Skeletal muscle cell (primary cell): Measurements from ENCODE around the gene COL20A1.
"Not testable (repeated sequence)": the region's sequence is repeated elsewhere in the genome, so short reads cannot be mapped to it uniquely, and the experiment has no call there.

ENCODE experiments used
- DNase-seq: peaks from one replicate; pipeline ENCODE4 v3.0.0-alpha.2; 2010; ENCODE audit warnings: low read depth
- H3K4me3 ChIP-seq: 2 replicates; pipeline ENCODE4 v1.5.1; 2011; ENCODE audit warnings: low read depth, mild to moderate bottlenecking, control low read depth, low read length, moderate library complexity

The COL20A1 gene

GRCh38 chr20:63326314-63327230 lies 33.6 kb downstream of the COL20A1 start:
- no peak for DNase-seq
- H3K4me3 ChIP-seq = no peak overlapping the region

GRCh38 chr20:63327231-63327745 lies 34.3 kb downstream of the COL20A1 start:
- no peak for DNase-seq
- H3K4me3 ChIP-seq = no peak overlapping the region

DNA sequence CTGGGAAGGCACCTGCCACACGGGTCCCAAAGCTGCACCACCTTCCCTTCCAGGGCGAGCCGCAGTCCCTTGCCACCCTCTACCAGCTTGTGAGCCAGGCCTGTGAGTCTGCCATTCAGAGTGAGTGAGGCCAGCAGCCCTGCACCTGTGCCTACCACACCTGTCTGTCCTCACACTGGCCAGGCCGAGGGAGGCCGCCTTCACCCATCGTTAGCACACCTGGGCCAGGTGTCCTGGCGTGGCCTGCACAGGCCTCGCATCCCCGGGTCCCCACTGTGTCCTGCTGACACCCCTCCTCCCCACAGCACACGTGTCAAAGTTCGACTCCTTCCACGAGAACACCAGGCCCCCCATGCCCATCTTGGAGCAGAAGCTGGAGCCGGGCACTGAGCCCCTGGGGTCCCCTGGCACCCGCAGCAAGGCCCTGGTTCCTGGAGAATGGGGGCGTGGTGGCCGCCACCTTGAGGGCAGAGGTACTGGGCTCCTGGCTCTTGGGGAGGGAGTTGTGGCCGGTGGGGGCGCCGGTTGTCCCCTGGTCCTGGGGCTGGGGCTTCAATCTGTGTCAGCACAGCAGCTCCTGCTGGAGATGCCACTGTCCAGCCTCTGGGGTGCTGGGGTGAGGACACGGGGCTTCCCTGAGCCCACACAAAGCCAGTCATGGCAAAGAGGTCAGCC lies 35.2 kb downstream of the COL20A1 start:
- no peak overlapping the region for H3K4me3 ChIP-seq
- DNase-seq = no peak

- DNase-seq = no peak
These were observed 35.8 kb downstream of the COL20A1 start for GRCh38 chr20:63328718-63329275.

GRCh38 chr20:63329331-63330083 lies 36.5 kb downstream of the COL20A1 start:
- no peak overlapping the region for H3K4me3 ChIP-seq
- DNase-seq = no peak

More at GRCh38 chr20:63328718-63329275, 35.8 kb downstream of the COL20A1 start:
- no peak overlapping the region for H3K4me3 ChIP-seq

DNA sequence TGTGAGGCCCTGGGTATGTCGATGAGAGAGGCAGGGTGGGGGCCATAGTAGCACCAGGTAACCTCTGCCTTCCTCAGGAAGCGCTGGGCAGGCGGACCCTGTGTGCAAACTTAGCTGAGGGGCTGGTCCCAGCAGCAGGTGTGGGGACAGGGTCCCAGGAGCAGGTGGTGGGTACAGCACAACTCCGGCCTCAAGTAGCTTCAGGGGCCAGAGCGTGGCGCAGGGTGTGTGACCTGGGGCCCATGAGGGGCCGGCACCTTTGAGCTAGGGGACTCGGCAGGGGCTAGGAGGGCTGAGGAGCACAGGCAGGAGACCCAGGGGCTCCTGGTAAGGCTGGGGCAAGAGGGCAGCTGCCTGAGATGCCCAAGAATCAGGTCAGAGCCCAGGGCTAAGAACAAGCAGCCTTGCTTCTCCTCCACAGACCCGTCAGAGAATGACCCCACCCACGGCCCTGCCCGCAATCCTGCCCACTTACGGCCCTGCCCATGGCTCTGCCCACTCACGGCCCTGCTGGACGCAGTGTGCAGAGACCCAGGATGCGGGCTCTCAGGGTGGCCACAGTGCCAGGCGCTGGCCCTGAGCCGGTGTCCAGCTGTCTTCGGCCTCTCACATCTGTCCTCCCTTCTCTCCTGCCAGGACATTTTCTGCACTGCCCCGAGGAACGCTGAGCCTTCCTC lies 37.2 kb downstream of the COL20A1 start:
- DNase-seq = no peak
- no peak overlapping the region for H3K4me3 ChIP-seq

DNA sequence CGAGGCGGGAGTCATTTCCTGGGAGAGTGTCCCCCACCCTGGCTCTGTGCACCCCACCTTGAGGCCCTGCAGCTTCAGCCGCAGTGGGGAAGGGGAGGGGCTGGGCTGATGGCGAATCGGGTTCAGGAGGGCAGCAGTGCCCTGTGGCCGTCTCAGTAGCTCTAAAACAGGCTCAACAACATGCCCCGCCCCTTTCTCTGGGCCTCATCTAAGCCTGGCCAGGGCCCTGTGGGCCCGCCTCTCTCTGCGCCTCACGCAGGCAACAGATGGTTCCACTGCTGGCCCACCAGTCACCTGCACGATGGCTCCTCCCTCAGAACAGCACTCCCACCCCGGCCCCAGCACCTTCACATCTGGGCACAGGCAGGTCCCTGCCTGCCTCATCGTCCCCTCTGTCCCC lies 38.0 kb downstream of the COL20A1 start:
- DNase-seq = no peak

DNA sequence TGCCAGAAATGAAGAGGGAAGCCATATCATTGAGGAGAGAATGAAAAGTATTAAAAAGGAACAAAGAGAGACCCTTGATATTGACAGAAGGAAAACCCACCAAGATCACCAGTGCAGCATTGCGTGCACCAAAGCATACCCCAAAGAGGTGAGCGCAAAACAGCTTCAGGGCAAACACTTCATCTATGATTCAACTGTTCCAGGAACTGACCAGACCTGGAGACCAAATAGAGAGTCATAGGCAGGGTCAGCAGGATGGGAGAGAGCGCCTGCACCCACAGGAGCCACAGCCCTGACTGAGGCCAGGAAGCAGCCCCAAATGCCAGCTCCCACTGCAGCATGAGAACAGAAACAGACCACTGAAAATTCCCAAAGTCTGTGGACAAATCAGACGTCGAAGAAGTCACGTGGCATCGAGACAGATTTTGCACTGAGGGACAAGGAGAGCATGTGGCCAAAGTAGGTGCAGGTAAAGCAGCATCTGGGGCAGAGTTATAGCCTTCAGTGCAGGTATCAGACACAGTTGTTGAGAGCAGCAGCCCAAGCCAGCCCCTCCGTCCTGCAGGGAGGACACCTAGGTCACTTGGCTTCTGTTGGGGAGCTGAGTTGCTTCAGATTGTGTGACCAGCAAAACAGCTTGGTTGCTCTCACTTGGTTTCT lies 38.9 kb downstream of the COL20A1 start:
- H3K4me3 ChIP-seq = no peak overlapping the region
- no peak for DNase-seq

More for the DNA sequence above, 38.0 kb downstream of the COL20A1 start:
- H3K4me3 ChIP-seq = no peak overlapping the region

- no peak overlapping the region for H3K4me3 ChIP-seq
- DNase-seq = no peak
These were observed 39.7 kb downstream of the COL20A1 start for GRCh38 chr20:63332488-63333240.

DNA sequence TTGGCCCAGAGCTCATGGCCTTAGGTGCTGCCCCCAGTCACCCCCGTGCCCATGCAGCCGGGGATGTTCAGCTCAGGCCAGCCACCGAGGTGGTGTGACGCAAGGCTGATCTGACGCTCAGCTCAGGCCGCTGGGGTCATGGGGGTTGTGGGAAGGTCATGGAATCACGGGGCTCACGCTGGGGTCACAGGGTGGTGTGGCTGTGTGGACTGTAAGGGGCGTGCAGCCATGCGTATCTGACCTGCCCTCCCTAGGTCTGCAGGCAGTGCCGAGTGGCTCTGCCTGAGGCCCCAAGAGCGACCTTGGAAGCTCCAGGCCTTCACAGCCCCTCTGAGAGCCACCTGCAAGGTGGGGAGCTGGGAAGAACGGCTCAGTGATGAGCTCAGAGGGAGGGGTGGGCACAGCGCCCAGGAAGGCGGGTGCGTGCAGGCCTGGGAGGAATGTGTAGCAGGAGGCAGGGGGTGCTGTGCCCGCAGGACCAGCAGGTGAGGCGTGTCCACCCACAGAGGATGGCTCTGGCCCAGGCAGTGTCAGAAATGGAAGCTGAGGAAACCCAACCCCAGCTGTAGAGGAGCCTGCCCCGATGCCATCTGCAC lies 40.4 kb downstream of the COL20A1 start:
- H3K4me3 ChIP-seq = no peak overlapping the region
- no peak for DNase-seq

GRCh38 chr20:63334356-63334755 lies 41.4 kb downstream of the COL20A1 start:
- no peak for DNase-seq
- H3K4me3 ChIP-seq = no peak overlapping the region

- DNase-seq, H3K4me3 ChIP-seq: not testable (repeated sequence)
These were observed 42.1 kb downstream of the COL20A1 start for GRCh38 chr20:63335060-63335459.

- H3K4me3 ChIP-seq = no peak overlapping the region
- DNase-seq = no peak
These were observed 42.7 kb downstream of the COL20A1 start for GRCh38 chr20:63335711-63336110.

DNA sequence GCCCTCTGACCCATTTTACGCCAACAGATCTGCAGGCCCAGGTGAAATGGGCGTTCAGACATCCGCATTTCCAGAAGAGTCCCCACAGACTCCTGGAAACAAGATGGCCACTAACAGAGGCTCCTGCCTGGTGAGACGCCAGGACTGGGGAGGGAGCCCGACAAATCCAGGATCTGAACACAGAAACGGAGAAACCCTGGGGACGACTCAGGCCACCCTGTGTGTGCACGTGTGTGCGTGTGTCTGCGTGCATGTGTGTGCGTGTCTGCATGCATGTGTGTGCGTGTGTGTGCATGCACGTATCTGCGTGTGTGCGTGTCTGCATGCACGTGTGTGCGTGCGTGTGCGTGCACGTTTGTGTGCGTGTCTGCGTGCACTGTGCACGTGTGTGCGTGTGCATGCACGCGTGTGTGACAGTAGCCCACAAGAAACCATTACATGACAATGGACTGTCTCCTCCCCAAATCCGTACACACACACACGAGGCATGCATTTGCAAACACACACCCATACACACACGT lies 43.3 kb downstream of the COL20A1 start:
- DNase-seq = no peak

DNA sequence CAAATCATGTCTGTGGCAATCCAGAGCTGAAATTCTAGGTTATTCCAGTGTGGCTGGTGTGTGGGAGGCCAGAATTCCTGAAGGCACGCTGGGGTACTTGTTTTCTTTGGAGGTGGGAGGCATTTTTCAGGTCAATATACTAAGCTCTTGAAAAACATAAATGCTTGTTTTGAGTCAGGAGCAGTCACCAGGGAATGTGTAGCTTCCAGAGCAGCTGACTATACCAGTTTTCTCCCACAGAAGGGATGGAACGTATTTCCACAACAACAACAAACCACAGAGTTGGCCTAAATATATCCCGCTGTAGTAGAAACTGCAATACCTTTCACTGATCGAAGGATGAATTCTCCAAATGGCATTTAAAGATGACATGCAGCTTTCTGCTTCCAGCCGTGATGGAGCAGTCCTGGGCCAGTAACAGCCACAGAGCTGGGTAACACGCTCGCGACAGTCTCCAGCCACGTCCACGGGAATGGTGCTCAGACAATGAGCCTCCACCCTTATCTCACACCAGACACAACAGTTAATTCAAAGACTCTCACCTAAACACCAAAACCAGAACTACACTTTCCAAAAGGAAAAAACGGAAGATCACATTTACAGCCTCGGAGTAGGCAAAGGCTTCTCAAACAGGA lies 44.9 kb downstream of the COL20A1 start:
- DNase-seq = no peak

More for the DNA sequence above, 43.3 kb downstream of the COL20A1 start:
- H3K4me3 ChIP-seq = no peak overlapping the region

DNA sequence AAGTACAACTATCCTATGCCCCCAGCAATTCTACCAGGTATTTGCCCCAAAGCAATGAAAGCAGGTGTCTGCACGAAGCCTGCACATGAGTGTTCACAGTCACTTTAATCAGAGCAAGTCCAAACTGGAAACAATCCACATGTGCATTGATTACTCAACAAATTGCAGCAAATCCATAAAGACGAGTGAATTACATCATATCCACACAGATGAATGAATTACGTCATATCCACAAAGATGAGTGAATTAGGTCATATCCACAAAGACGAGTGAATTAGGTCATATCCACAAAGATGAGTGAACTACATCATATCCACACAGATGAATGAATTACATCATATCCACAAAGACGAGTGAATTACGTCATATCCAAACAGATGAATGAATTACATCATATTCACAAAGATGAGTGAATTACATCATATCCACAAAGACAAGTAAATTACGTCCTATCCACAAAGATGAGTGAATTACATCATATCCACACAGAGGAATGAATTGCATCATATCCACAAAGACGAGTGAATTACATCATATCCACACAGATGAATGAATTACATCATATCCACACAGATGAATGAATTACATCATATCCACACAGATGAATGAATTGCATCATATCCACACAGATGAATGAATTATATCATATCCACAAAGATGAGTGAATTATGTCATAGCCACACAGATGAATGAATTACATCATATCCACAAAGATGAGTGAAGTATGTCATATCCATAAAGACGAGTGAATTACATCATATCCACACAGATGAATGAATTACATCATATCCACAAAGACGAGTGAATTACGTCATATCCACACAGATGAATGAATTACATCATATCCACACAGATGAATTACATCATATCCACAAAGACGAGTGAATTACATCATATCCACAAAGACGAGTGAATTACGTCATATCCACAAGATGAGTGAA lies 46.4 kb downstream of the COL20A1 start:
- H3K4me3 ChIP-seq, DNase-seq: not testable (repeated sequence)

More for the DNA sequence above, 44.9 kb downstream of the COL20A1 start:
- no peak overlapping the region for H3K4me3 ChIP-seq
